Progenitor cell of endocrine pancreas (in vitro differentiated cells): ENCODE data around the gene TLCD3A. TPM values are rescaled to one million over a fixed set of nuclear protein-coding genes. Genes with fewer than 3 reads are reported as not detected.
A peak's percentile ranks its signal among the peaks of the same experiment; 100 is the strongest.

ENCODE experiments used
- DNase-seq: peaks from one replicate; pipeline ENCODE4 v3.0.0; 2021; ENCODE audit warnings: low spot score; ENCODE audit not compliant: unreplicated experiment
- H3K27ac Mint-ChIP-seq: 2 replicates; pipeline ENCODE4 v1.8.0; 2021; ENCODE audit warnings: mild to moderate bottlenecking, moderate library complexity, mixed read lengths
- H3K27me3 Mint-ChIP-seq: 2 replicates; pipeline ENCODE4 v1.8.0; 2021; ENCODE audit warnings: mixed read lengths
- H3K36me3 Mint-ChIP-seq: 2 replicates; pipeline ENCODE4 v1.8.0; 2022; ENCODE audit warnings: mixed read lengths; ENCODE audit not compliant: insufficient read depth
- H3K4me1 Mint-ChIP-seq: 2 replicates; pipeline ENCODE4 v1.8.0; 2021; ENCODE audit warnings: low read depth, mixed read lengths
- H3K4me3 Mint-ChIP-seq: 2 replicates; pipeline ENCODE4 v1.8.0; 2021; ENCODE audit warnings: low read depth, mild to moderate bottlenecking, moderate library complexity, mixed read lengths
- H3K9me3 Mint-ChIP-seq: 2 replicates; pipeline ENCODE4 v1.8.0; 2021; ENCODE audit warnings: low read depth, mixed read lengths
- total RNA-seq: library from RNA; stranded (reverse); gene quantifications from 2 replicates; pipeline ENCODE4 v1.2.1, GENCODE V29; 2021
- TF ChIP-seq, protein P1 (sequence below): fragments of 200-600 bp; sonication (generic); IDR thresholded peaks from one replicate; pipeline ENCODE4 v1.5.0; 2021; ENCODE audit warnings: antibody characterized with exemption, mild to moderate bottlenecking; ENCODE audit not compliant: unreplicated experiment

The TLCD3A gene
- total RNA-seq, 1 donor from 2014 or later, result 27.2 TPM

GRCh38 chr17:733743-734142, 1.3 kb downstream of the TLCD3A start:
- H3K4me1 Mint-ChIP-seq, result peaks cover 16% of the 10 kb centered on the region
- no peaks in the 10 kb centered on the region for H3K27me3 Mint-ChIP-seq
- H3K9me3 Mint-ChIP-seq, result no peaks in the 10 kb centered on the region
- peaks cover 14% of the 10 kb centered on the region for H3K36me3 Mint-ChIP-seq
- peak overlapping the region; percentile 87 for H3K4me3 Mint-ChIP-seq
- TF ChIP-seq, protein P1, sequence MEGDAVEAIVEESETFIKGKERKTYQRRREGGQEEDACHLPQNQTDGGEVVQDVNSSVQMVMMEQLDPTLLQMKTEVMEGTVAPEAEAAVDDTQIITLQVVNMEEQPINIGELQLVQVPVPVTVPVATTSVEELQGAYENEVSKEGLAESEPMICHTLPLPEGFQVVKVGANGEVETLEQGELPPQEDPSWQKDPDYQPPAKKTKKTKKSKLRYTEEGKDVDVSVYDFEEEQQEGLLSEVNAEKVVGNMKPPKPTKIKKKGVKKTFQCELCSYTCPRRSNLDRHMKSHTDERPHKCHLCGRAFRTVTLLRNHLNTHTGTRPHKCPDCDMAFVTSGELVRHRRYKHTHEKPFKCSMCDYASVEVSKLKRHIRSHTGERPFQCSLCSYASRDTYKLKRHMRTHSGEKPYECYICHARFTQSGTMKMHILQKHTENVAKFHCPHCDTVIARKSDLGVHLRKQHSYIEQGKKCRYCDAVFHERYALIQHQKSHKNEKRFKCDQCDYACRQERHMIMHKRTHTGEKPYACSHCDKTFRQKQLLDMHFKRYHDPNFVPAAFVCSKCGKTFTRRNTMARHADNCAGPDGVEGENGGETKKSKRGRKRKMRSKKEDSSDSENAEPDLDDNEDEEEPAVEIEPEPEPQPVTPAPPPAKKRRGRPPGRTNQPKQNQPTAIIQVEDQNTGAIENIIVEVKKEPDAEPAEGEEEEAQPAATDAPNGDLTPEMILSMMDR, result no peak
- H3K27ac Mint-ChIP-seq, result peak overlapping the region; percentile 96
- DNase-seq, result no peak

GRCh38 chr17:737561-738113, 5.2 kb downstream of the TLCD3A start:
- Mint-ChIP-seq H3K4me3 (no peak overlapping the region), H3K27ac (no peak overlapping the region), H3K9me3 (no peaks in the 10 kb centered on the region), H3K27me3 (no peaks in the 10 kb centered on the region), H3K36me3 (peaks cover 14% of the 10 kb centered on the region), H3K4me1 (peaks cover 10% of the 10 kb centered on the region)
- TF ChIP-seq, protein P1, result no peak
- no peak for DNase-seq

DNA sequence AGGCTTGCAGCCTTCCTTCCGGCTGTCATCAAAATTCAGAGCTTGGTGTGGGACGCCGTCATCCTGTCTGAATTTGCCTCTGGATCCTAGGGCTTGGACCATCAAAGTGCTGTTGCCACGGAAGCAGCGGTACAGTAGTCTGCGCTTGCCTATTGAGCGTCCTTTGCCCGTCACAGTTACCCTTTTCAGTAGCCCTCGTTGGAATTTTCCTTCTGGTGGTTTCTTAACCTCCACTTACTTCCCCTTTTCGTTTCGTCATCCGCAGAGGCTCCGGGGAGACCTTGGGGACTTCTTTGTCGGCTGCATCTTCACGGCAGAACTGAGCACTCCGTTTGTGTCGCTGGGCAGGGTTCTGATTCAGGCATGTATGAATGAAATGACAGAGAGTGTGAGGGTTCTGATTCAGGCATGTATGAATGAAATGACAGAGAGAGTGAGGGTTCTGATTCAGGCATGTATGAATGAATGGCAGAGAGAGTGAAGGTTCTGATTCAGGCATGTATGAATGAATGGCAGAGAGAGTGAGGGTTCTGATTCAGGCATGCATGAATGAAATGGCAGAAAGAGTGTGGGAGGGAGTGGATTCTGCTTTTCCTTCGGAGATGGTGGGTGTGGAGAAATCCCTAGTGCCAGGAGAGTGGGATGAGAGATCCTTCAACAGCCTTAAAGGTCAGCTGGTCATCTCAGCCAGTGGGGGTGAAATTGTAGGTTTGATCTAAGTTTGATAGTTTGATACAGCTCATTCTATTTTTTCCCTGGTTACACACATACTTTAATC, 8.0 kb downstream of the TLCD3A start:
- no peak for DNase-seq
- TF ChIP-seq, protein P1, result no peak
- H3K27me3 Mint-ChIP-seq, result no peaks in the 10 kb centered on the region
- peaks cover 23% of the 10 kb centered on the region for H3K36me3 Mint-ChIP-seq
- no peaks in the 10 kb centered on the region for H3K4me1 Mint-ChIP-seq
- peak overlapping the region; percentile 49 for H3K27ac Mint-ChIP-seq
- no peaks in the 10 kb centered on the region for H3K9me3 Mint-ChIP-seq
- H3K4me3 Mint-ChIP-seq, result no peak overlapping the region

DNA sequence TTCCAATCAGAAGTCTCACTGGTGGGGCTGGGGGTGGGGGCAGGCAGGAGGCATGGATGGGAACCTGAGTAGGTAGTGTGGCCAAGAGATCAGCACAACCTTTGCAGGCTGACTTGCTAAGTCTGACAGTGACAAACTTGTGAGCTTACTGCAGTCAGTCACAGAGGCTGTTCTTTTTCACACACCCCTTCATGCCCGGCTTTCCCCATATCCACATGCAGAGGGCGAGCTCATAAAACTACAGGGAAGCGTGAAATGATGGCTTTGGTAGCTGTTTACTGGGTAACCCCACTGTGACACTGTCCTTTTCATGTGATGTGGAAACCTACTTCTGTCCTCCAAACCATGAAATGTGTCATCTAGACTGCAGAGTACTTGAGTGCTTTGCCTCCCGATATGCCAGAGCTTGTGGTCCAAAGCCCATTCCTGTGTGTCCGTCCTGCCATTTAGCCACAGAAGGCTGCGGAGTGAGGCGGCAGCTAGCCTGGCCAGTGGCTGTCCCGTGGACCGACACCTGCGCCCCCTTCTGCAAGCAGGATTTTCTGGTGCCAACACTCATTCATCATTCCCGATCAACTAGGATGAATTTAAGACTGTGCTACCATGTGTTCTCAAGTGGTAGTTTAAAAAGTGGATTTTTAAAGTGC, 9.9 kb downstream of the TLCD3A start:
- Mint-ChIP-seq H3K27me3 (no peaks in the 10 kb centered on the region), H3K27ac (no peak overlapping the region), H3K4me1 (no peaks in the 10 kb centered on the region), H3K9me3 (no peaks in the 10 kb centered on the region), H3K36me3 (peaks cover 19% of the 10 kb centered on the region), H3K4me3 (no peak overlapping the region)
- DNase-seq, result no peak
- TF ChIP-seq, protein P1, result no peak

- no peaks in the 10 kb centered on the region for H3K4me1 Mint-ChIP-seq
- no peak for DNase-seq
- no peak overlapping the region for H3K27ac Mint-ChIP-seq
- H3K27me3 Mint-ChIP-seq, result no peaks in the 10 kb centered on the region
- no peak overlapping the region for H3K4me3 Mint-ChIP-seq
- no peaks in the 10 kb centered on the region for H3K9me3 Mint-ChIP-seq
- H3K36me3 Mint-ChIP-seq, result peaks cover 23% of the 10 kb centered on the region
- TF ChIP-seq, protein P1, result no peak
Measured at GRCh38 chr17:743139-743538, 10.7 kb downstream of the TLCD3A start.
